HG03460 (cell line): ENCODE data around the gene BAHCC1.

Source experiments
- ATAC-seq: cut with Tn5 transposase; IDR thresholded peaks from one replicate; pipeline ENCODE4 v1.9.1; 2021; ENCODE audit not compliant: unreplicated experiment

Gene BAHCC1

DNA sequence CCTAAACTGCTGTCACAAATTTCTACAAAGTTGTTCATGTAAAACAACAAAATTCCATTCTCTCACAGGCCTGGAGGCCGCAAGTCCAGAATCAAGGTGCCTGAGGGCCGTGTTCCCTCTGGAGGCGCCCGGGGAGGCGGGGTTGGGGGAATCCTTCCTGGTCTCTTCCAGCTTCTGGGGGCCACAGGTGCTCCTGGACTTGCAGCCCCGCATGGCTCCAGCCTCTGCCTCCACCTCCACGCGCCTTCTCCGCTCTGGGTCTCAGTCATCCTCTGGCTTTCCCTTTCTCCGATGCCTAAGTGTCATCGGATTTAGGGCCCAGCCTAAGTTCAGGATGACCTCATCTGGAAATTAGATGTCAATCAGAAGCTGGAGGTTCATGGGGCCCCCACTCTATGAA, 28.6 kb upstream of the BAHCC1 start:
- ATAC-seq: no peak

DNA sequence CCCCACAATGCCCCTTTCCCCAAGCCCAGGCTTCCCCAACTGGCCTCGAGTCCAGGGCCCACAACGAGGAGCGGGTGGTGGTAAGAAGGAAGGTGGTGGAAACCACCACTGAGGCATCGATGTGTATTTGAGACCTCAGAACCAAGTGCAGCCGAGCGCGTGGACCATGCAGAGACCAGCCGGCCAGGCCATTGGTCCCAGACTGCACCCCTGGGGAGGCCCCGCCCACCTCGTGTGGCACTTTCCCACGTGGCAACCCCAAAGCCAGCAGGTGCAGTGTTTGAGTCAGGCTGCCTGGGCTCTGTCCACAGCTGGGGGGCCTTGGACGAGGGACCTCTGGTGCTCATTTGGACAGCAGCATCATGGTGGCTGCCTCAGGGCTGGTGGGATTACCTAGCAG, 28.1 kb upstream of the BAHCC1 start:
- ATAC-seq: no peak

DNA sequence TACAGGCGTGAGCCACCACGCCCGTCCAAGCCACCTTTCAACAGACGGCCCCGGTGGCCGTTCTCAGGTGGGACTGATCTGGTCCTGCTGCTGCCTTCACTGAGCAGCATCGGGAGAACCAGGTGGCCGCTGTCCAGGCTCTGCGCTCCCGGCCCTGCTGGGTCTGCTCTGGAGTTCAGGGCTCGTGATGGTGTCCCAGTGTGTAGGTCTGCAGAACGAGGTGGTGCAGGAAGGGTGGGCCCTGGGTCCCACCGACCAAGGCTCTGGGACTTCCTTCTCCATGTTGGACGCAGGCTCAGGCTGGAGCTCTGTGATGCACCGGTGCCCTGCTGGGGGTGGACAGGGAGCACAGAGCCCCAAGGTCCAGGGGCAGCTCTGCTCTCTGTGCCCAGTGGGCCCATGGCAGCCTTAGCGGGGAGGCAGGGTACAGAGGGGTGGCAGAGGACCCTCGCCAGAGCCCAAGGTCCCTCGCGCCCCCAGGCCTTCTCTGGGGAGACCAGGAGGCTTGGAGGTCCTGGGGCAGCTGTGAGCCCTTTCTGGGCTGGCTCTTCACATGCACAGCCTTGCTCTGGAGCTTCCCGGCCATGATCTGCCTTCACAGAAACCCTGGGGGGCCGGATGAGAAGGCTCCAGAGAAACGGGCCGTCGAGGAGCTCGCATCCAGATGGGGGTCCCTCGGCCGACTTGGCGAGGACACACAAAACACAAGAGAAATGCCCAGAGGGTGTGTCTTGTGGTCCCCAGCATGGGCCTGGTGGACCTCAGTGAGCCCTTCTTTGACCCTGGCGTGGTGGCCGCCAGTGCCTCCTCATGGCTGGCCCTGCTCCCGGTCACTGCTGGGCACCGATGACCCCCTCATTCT, 26.9 kb upstream of the BAHCC1 start:
- ATAC-seq: no peak

DNA sequence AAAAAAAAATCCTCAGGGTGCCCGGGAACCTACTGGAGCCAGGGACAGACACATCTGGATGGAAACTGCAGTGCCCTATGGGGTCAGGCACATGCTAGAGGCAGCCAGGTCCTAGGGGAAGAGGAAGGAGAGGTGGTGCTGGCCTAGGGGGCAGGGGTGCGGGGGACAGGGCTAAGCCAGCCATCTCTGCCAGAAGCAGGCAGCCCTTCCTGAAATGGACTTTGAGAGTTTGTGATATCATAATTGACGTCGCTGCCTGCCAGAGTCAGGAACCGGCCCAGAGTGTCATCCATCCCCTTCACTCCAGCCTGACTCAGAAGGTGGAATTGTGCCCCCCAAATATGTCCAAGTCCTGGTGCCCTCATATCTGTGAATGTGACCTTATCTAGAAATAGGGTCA, 25.0 kb upstream of the BAHCC1 start:
- ATAC-seq: no peak

DNA sequence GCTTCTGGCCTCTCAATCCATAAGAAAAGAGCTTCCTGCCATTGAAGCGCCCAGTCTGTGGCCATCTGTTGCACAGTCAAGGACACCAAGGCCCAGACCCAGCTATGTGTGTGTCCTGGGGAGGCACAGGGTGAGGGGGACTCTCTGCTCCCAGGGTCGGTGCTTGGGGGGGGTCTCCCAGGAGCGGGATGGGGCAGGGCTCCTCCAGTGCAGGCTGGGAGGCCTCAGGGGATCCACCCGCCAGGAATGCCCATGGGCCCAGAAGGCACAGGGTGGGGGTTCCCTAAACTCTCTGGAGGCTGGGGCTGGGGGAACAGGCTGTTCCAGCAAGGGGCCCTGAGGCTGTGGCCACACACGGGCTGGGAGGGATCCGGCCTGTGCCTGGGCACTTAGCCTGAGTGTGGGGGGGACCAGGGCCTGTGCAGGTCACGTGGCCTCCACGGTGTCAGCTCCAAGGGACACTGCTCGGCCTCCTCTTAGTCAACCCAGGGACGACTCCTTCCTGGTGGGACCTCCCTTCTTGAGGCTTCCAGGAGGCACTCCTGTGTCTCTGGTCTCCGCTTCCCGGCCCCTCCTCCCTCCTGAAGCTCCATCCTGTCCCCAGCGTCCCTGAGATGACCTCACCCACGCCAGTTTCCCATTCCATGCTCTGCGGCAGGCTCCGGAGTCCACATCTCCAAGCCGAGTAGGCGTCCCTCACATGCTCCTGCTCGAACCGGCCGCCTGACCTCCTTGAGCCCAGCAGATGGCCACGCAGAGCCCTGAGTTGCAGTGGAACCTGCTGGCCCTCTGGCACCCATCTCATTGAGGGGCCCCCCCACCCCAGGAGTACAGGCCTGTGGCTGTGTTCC, 23.1 kb upstream of the BAHCC1 start:
- no peak for ATAC-seq

DNA sequence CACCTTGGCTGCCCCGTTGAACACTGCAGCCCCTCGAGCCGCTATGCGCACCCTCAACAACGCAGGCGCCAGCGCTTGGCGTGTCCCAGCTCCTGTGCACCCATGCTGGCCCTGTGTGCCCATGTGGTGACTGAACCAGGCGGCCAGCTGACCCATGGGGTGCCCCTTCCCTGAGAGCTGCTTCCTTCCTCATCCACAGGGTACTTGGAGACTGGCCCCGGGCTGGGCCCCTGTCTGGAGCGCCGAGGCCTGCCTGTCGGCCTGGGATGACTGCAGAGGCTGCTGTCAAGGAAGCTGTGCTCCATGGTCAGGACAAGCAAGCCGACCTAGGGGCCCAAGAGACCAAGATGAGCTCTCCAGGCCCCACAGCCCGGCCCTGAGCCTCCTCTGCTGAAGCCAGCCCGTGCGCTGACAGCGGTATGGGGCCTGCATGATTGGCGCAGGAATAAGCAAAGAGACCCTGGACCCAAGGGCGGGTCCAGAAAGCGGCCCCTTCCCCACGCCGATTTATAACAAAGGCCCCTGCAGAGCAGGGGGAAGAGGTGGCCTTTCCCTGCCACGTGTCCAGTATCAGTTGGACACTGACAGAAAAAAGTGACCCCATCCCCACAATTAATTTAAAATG, 21.6 kb upstream of the BAHCC1 start:
- no peak for ATAC-seq

DNA sequence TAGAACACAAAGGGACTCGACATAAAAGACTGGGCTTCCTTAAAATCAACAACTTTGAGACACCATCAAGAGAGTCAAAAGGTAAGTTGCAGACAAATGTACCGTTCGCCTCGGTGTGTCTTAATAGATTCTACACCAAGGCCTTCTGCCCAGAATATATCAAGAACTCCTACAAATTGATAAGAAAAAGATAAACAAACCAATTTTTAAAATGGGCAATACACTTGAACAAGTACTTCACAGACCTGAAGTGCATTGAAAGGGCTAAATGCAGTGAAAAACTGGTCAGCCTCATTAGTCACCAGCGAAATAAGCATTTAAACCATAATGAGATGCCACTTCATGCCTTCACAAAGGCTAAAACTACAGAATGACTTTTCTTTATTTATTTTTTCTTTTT, 20.4 kb upstream of the BAHCC1 start:
- ATAC-seq: no peak

DNA sequence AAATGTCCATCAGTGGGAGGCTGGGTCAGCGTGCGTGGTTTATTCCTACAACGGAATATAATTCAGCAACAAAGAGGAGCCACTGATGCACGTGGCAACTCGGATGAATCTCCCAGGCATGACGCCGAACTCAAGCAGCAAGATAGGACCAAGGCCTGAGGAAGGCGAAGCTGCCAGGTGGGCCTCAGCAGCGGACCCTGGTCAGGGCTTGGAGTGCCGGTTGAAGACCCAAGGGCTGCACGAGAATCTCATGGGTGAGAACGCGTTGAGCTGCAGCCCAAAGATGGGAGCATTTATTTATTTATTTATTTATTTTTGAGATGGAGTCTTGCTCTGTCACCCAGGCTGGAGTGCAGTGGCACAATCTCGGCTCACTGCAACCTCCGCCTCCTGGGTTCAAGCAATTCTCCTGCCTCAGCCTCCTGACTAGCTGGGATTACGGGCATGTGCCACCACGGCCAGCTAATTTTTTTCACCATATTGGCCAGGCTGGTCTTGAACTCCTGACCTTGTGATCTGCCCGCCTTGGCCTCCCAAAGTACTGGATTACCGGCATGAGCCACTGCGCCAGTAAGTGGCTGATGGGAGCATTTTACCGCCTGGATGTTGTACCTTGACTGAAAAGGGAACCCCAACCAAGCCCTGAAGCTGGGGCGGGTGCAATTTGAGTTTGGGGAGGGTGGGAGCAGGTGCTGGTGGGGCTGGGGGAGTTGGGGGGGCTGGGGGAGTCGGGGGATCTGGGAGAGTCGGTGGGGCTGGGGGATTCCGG, 18.1 kb upstream of the BAHCC1 start:
- ATAC-seq: no peak

DNA sequence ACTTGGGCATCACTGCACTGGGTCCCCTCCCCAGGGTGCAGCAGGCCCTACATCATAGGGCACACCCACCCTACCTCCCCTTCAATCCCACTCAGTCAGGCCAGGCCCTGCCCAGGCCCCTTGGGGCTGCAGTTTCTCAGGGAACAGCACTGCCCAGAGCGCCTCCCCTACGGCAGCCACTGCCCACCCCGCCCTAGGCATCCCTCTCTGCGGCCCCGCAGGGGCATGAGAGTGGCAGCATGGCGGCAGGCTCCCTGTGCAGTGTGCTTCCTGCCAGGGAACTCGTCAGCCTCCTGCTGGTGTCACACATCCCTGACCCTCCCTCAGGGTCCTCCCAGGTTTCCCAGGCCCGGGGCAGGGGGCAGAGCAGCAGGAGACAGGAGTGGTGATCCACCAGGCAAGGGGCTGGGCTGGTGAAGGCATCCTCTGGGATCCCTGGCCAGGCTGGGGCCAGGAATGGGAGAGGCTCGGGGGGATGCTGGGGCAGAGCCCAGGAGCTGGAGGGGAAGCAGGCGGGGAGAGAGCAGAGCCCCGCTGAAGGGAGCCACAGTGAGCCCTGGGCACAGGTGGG, 16.2 kb upstream of the BAHCC1 start:
- ATAC-seq: no peak

DNA sequence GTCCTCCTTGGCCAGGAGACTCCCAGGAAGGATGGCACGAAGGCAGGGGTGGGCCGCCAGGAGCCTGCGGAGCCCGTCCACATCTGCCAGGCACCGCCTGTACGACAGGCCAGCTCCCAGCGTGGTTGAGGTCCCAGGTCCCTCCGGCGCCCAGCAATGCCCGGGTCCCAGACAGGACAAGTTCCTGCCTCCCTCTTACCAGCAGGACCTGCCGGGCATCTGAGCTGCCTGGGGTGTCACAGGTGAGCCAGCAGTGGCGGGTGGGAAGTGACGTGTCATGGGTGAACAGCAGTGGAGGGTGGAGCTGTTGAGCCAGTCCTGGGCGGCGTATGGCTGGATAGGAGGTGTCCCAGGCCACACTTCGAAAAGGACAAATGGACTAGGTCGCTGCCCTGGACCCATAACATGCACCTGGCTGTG, 15.7 kb upstream of the BAHCC1 start:
- no peak for ATAC-seq

DNA sequence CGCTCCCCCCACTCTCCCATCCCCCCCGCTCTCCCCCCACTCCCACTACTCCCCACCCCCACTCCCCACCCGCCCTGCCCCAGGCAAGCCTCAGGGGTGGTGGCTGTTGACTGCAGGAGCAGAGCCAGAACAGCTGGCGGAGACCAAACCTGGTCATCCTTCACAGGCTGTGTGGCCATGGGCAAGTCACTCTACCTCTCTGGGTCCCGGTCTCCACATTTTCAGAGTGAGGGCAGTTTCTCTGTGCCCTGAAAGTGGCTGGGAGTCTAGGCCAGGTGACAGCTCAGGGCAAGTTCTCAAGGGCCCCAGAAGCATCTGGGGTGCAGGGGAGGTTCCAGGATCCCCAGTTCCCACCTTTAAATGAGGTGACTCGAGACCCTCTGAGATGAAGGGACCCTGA, 15.1 kb upstream of the BAHCC1 start:
- ATAC-seq: no peak

DNA sequence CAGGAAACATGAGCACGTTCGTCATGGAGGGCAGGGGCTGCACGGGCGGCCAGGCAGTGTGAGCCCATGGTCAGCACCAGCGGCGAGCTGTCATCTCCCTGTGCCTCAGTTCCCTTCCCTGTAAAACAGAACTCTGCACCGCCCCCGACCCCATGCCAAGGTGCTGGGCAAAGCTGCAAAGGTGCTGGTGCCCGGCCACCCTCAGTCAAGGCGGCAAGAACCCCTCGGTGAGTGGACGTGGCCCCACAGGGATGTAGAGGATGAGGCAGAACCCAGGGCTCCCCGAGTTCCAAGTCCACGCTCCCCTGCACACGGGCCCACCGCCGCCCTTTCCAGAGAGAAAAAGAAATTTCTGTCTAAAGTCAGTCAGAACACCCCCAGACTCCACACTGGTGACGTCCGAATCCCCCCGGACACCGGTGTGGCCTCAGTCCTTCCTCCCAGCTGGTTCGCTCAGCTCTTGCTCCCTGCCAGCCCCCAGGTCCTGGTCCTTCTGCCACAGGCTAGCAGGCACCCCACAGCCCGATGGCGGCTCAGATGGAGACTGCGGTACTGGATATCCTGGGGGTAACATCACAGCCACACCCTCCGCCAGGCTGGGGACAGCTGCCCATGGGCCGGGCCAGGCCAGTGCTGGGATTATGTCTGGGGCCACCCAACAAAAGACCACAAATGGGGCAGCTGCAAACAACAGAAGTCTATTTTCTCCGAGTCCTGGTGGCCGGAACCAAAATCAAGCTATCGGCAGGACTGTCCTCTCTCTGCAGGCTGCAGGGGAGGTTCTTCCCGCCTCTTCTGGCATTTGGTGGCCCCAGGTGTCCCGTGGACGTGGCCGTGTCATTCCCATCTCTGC, 14.4 kb upstream of the BAHCC1 start:
- ATAC-seq: no peak

DNA sequence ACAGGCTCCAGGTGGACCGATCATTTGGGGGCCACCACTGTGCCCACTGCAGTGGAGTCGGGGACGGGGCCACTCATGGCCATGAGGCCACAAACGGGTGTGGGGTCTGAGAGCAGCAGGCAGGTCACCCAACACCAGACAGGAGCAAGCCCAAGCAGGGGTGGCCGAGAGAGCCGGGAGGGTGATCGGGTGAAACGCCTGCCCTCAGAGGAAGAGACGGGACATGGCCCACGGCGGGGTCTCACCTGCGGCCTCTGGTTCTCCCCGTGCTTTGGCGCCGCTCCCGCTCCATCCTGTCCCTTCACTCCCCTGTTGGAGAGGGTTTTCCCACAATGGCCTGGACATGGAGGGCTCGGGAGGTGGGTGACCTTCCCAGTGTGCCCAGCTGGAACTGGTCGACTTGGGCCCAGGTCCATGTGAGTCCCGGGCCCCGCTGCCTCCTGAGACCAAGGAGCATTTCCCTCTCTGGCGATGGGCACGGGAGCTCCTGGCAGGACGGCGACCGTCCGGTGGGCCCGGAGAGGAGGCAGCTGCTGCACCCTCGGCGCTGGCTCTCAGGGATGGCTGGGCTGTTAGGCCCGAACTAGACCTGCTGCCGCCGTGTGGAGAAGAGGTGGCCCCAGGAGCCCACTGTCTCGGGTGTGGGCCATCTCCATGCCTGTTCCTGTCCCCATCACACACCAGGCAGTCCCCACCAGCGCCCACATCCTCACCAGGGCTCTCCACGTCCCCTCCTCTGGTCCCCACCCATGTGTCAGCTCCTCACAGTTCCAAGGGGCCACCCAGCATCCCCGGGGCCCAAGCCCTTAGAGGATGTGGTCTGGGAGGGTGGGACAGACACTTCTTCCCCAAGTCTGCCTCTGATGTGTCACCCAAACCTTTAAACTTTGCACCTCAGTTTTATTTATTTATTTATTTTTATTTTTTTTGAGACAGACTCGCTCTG, 13.4 kb upstream of the BAHCC1 start:
- ATAC-seq: no peak

DNA sequence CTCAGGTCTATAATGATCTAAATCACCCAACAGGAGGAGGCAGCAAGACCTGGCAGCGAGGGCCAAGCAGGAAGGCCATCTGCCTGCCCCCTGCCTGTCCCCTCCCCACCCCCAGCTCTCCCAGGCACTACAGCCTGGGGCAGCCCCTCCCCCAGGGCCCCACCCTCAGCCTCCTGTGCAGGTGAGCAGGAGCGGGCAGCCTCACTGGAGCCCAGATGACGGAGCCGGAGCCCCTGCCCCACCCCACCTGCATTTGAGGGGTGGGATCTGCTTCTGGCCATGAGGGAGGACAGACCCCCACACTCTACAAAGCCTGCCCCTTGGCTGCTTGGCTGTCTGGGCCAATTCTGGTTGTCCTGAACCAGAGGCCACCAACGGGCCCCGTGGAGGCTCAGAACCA, 12.4 kb upstream of the BAHCC1 start:
- ATAC-seq: no peak

DNA sequence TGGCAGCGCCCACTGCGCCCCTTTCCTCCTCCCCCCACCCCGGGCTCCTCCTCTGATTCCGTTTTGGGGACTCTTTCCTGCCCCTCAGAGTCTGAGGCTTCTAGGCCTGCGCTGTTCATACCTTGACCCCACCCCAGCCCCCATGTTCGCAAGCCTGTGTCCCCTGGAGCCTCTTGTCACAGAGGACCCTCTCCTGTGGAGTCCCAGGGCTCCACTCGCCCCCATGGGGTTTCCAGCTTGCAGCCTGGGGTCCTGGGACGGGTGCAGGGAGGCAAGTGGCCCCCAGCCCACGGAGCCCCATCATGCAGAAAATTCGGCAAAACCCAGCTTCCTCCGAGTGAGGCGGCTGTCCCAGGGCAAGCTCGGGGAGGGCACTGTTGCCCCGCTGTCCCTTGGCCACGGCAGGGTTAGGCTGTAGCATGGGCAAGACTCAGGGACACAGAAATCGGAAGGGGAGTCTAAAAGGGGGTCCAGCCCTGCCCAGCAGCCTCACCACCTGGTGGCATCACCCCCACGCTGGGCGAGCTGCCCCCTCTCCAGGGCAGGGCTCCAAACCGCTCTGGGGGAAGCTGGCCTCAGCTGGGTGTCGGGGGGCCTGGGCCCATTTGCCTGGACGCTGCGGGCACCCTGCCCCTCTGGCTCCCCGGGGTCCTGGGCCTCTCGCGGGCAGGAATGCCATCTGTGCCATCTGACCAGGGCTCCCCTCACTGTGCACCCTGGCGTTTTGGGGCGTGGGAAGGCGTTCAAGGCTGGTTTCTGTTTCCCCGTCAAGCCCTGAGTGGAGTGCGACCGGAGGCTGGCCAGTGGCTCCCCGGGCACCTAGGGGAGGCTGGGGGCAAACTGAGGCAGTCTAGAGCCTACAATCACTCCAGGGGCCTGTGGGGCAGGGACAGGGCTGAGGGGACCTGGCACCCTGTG, 11.5 kb upstream of the BAHCC1 start:
- no peak for ATAC-seq

DNA sequence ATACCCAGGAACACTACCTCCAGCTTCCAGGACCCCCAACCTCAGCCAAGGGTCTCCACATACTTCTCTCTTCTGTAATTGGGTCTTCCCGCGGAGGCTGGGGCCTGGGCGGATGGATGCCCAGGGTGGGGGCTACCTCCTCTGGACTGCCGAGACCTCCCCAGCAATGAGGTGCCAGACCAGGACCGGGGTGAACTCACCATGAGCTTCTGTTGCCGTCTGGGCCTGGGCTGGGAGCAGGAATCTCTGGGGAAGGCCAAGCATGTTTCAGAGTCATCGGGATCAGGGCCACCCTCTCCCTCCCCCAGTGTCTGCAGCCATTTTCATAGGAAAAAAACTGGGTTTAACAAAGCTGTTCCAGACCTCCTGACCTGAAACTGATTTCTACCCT, 10.3 kb upstream of the BAHCC1 start:
- no peak for ATAC-seq

DNA sequence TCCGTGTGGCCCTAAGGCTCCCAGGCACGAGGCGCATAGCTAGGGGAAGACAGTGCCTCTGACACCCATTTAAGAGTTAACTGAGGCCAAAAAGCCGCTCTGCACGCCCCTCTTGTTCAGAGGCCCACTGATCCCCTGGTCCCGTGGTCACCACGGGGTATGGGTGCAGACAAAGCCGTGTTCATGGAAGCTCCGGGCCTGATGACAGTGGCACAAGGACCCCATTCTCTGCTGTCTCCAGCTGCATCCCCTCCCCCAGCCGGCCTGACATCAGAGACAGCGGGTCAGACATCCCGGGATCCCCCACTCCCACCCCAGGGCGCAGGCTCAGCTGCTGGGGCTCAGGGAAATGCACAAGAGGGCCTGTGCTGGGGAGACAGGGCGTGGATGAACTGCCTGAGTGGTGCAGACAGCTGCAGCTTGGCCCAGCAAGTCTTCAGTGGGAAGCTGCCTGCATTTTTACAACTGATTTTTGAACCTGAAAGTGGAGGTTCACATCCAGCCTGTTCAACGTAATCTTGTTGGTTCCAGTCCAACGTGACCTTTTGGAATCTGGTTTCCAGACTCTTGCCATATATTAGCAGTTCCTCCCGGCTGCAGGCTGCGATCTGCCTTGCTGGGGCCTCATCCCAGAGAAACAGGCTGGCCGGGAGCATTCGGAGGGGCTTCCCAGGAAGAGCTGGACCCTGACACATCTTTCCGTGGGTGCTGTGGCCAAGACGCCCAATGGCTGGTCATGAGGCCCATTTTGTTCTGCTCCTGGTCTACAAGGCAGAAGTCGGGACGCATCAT, 9.7 kb upstream of the BAHCC1 start:
- no peak for ATAC-seq
